ENCODE data around the gene RNU1-2. TPM values are rescaled to one million over a fixed set of nuclear protein-coding genes. Genes with fewer than 3 reads are reported as not detected.

The RNU1-2 gene
- total RNA-seq (2014; rRNA removed; shearing (Covaris generic)), result under 0.01 TPM in 2 replicates

DNA sequence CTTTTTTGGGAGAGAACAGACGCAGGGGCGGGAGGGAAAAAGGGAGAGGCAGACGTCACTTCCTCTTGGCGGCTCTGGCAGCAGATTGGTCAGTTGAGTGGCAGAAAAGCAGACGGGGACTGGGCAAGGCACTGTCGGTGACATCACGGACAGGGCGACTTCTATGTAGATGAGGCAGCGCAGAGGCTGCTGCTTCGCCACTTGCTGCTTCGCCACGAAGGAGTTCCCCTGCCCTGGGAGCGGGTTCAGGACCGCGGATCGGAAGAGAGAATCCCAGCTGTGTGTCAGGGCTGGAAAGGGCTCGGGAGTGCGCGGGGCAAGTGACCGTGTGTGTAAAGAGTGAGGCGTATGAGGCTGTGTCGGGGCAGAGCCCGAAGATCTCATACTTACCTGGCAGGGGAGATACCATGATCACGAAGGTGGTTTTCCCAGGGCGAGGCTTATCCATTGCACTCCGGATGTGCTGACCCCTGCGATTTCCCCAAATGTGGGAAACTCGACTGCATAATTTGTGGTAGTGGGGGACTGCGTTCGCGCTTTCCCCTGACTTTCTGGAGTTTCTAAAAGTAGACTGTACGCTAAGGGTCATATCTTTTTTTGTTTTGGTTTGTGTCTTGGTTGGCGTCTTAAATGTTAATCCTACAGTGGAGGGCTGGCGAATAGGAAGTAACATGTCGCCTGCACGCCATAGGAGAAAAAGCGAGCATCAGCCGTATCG lies at the start of gene RNU1-2:
Gene RNU1-2 (plus strand): TSS at position 383 of the 718 bp plus-strand sequence.

DNA sequence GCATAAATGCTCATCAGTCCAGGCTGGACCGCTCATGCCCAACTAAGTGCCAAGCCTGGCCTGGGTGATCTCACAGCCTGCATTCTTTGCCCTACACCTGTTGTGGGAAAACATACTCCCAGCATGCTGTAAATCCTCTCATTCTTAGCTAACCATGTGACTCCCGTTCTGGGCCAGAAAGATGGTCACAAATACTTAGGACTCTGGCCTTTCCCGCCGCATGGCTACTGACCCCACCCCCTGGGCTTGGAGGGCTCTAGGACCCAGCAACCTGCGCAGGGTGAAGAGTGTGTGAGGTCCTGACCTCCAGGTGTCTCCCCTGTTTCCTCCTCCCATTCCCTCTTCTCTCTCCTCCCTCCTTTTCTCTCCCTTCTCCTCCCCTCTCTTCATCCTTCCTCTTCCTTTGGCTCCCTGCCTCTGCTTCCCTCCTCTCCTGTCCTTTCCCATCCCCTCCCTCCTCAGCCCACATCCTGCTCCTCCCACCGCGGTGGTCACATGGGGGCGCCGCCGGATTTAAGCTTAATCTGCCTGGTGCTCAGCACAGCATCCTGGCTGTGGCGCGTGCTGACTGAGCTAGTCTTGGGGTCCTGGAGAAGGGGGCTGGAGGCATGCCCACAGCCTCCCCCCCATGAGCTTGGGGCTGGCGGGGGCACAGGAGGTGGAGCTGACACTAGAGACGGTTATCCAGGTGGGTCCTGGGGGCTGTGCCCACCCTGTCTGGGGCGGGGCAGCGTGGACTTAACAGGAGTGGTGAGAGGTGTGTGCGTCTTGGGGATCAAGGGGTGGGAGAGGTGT lies 25.8 kb downstream of the RNU1-2 start, which contains the start of gene CROCC:
Gene CROCC (plus strand): TSS at position 541 of the 795 bp plus-strand sequence. CDS start 88 bp downstream, at position 629.

Small RNA genes within 50 kb of the gene (small RNA-seq; reads per million reads assigned to genes)
- gene MIR3675 (not detected), gene RNU1-2 (not detected), gene RNU1-5P (not detected)

Other genes with a start within 250 kb of the RNU1-2 start
- under 0.01 TPM in 2 replicates for gene RNU1-3, start 229.0 kb upstream of the RNU1-2 start, total RNA-seq (2014; rRNA removed; shearing (Covaris generic))
- gene RNU1-4, start 155.5 kb upstream of the RNU1-2 start, total RNA-seq (2014; rRNA removed; shearing (Covaris generic)), result under 0.01 TPM in 2 replicates
- gene CROCC, start 26.0 kb downstream of the RNU1-2 start, total RNA-seq (2014; rRNA removed; shearing (Covaris generic)), result 29.3 and 33.2 TPM in 2 replicates
- 118 and 131 TPM in 2 replicates for gene MFAP2, start 84.6 kb downstream of the RNU1-2 start, total RNA-seq (2014; rRNA removed; shearing (Covaris generic))
- 53.8 and 58.1 TPM in 2 replicates for gene ATP13A2, start 115.9 kb downstream of the RNU1-2 start, total RNA-seq (2014; rRNA removed; shearing (Covaris generic))
- 187 and 217 TPM in 2 replicates for gene SDHB, start 158.1 kb downstream of the RNU1-2 start, total RNA-seq (2014; rRNA removed; shearing (Covaris generic))
- gene PADI2, start 223.5 kb downstream of the RNU1-2 start, total RNA-seq (2014; rRNA removed; shearing (Covaris generic)), result 0.04 and 0.50 TPM in 2 replicates